ENCODE data around the gene RAB5A. TPM values are rescaled to one million over a fixed set of nuclear protein-coding genes. Genes with fewer than 3 reads are reported as not detected.
A peak's percentile ranks its signal among the peaks of the same experiment; 100 is the strongest.

The RAB5A gene
- total RNA-seq, 2 donors from 2014 or later = 74.2 to 74.9 TPM

GRCh38 chr3:19932422-19932821 is 14.5 kb upstream of the RAB5A start:
- H3K9me3 Mint-ChIP-seq = no peaks in the 10 kb centered on the region
- WGBS, 2 experiments (ENCODE audit: insufficient coverage in 1 of 2, insufficient read length in 1 of 2) = 91 to 100% methylated on average over 1 to 2 of the region's 2 CpGs
- Histone ChIP-seq H3K4me1 (ENCODE audit: control insufficient read depth, insufficient read depth, low read length) (no peaks in the 10 kb centered on the region), H3K27ac (ENCODE audit: low read depth, low read length) (no peak overlapping the region), H3K9me3 (ENCODE audit: control insufficient read depth, low read length) (no peaks in the 10 kb centered on the region), H3K4me3 (ENCODE audit: low read length) (no peak overlapping the region), H3K36me3 (ENCODE audit: control insufficient read depth, insufficient read depth, low read length) (no peaks in the 10 kb centered on the region), H3K9ac (ENCODE audit: extremely low read depth, low read length, poor library complexity, severe bottlenecking) (no peak overlapping the region), H3K27me3 (ENCODE audit: control insufficient read depth, insufficient read depth, low read length, poor library complexity, severe bottlenecking) (no peaks in the 10 kb centered on the region)
- H3K36me3 Mint-ChIP-seq (ENCODE audit: low read depth) = no peaks in the 10 kb centered on the region
- TF ChIP-seq CTCF (conservative IDR thresholded peaks at IDR 0.05) = no peak
- no peak for DNase-seq
- H3K4me3 Mint-ChIP-seq = no peak overlapping the region
- H3K4me1 Mint-ChIP-seq = peaks cover 8% of the 10 kb centered on the region
- peaks cover 2% of the 10 kb centered on the region for H3K27me3 Mint-ChIP-seq (ENCODE audit: insufficient read depth)
- no peak overlapping the region for H3K27ac Mint-ChIP-seq

- H3K4me1 Mint-ChIP-seq = peaks cover 8% of the 10 kb centered on the region
Observed at GRCh38 chr3:19934098-19934566, 12.8 kb upstream of the RAB5A start, which contains the start of gene EFHB. Gene EFHB (minus strand): TSS chr3:19934217. CDS start chr3:19934018, 199 bp downstream.

GRCh38 chr3:19937459-19938294 is 9.2 kb upstream of the RAB5A start:
- Mint-ChIP-seq H3K4me3 (no peak overlapping the region), H3K27me3 (ENCODE audit: insufficient read depth) (peaks cover 2% of the 10 kb centered on the region), H3K4me1 (peaks cover 8% of the 10 kb centered on the region), H3K27ac (no peak overlapping the region), H3K9me3 (peaks cover 2% of the 10 kb centered on the region), H3K36me3 (ENCODE audit: low read depth) (no peaks in the 10 kb centered on the region)
- WGBS, 2 experiments (ENCODE audit: insufficient coverage in 1 of 2, insufficient read length in 1 of 2) = 74 to 78% methylated on average over 2 to 7 of the region's 7 CpGs
- no peaks in the 10 kb centered on the region for H3K36me3 ChIP-seq (ENCODE audit: control insufficient read depth, insufficient read depth, low read length)
- no peak overlapping the region for H3K27ac ChIP-seq (ENCODE audit: low read depth, low read length)
- no peak overlapping the region for H3K4me3 ChIP-seq (ENCODE audit: low read length)
- H3K9ac ChIP-seq (ENCODE audit: extremely low read depth, low read length, poor library complexity, severe bottlenecking) = no peak overlapping the region
- TF ChIP-seq CTCF (conservative IDR thresholded peaks at IDR 0.05) = no peak
- no peaks in the 10 kb centered on the region for H3K9me3 ChIP-seq (ENCODE audit: control insufficient read depth, low read length)
- no peak for DNase-seq
- H3K27me3 ChIP-seq (ENCODE audit: control insufficient read depth, insufficient read depth, low read length, poor library complexity, severe bottlenecking) = no peaks in the 10 kb centered on the region
- no peaks in the 10 kb centered on the region for H3K4me1 ChIP-seq (ENCODE audit: control insufficient read depth, insufficient read depth, low read length)

More at GRCh38 chr3:19934098-19934566, 12.8 kb upstream of the RAB5A start, which contains the start of gene EFHB:
- WGBS, 2 experiments (ENCODE audit: insufficient coverage in 1 of 2, insufficient read length in 1 of 2) = 46 to 49% methylated on average over 5 of the region's 5 CpGs
- no peaks in the 10 kb centered on the region for H3K9me3 ChIP-seq (ENCODE audit: control insufficient read depth, low read length)
- TF ChIP-seq CTCF (conservative IDR thresholded peaks at IDR 0.05) = no peak
- Mint-ChIP-seq H3K4me3 (peak within 1 kb of the TSS; percentile 56), H3K27me3 (ENCODE audit: insufficient read depth) (peaks cover 2% of the 10 kb centered on the region), H3K9me3 (no peaks in the 10 kb centered on the region), H3K36me3 (ENCODE audit: low read depth) (no peaks in the 10 kb centered on the region), H3K27ac (peak within 1 kb of the TSS; percentile 85)
- H3K9ac ChIP-seq (ENCODE audit: extremely low read depth, low read length, poor library complexity, severe bottlenecking) = no peak within 1 kb of the TSS
- no peaks in the 10 kb centered on the region for H3K4me1 ChIP-seq (ENCODE audit: control insufficient read depth, insufficient read depth, low read length)
- H3K27ac ChIP-seq (ENCODE audit: low read depth, low read length) = no peak within 1 kb of the TSS
- H3K4me3 ChIP-seq (ENCODE audit: low read length) = no peak within 1 kb of the TSS
- DNase-seq = peak; percentile 93
- H3K36me3 ChIP-seq (ENCODE audit: control insufficient read depth, insufficient read depth, low read length) = no peaks in the 10 kb centered on the region
- no peaks in the 10 kb centered on the region for H3K27me3 ChIP-seq (ENCODE audit: control insufficient read depth, insufficient read depth, low read length, poor library complexity, severe bottlenecking)
